Ascending aorta (tissue), 2 donors: ENCODE measurements around the gene CCNI. TPM values are rescaled to one million over a fixed set of nuclear protein-coding genes. Genes with fewer than 3 reads are reported as not detected.

ENCODE experiments used
- DNase-seq, 2 donors: peaks; one replicate each; pipeline ENCODE4 v3.0.0-alpha.2; 2019; ENCODE audit warnings: low spot score in 2 of 2
- H3K27ac ChIP-seq, 2 donors: fragments of 200-600 bp; sonication (generic); one replicate each; pipeline ENCODE4 v1.5.1; 2016 to 2017; ENCODE audit warnings: mild to moderate bottlenecking in 1 of 2
- H3K27me3 ChIP-seq: fragments of 200-600 bp; sonication (generic); one replicate; pipeline ENCODE4 v1.5.1; 2017
- H3K36me3 ChIP-seq, 2 donors: fragments of 200-600 bp; sonication (generic); one replicate each; pipeline ENCODE4 v1.5.1; 2016
- H3K4me1 ChIP-seq, 2 donors: fragments of 200-600 bp; sonication (generic); one replicate each; pipeline ENCODE4 v1.5.1; 2016 to 2017; ENCODE audit warnings: mild to moderate bottlenecking in 1 of 2
- H3K4me3 ChIP-seq, 2 donors: fragments of 200-600 bp; sonication (generic); one replicate each; pipeline ENCODE4 v1.5.1; 2016 to 2017; ENCODE audit warnings: mild to moderate bottlenecking in 1 of 2
- H3K9me3 ChIP-seq, 2 donors: fragments of 200-600 bp; sonication (generic); one replicate each; pipeline ENCODE4 v1.5.1; 2016
- intact Hi-C: fragments of 100-400 bp; cut with DNase I; formaldehyde crosslinking; loops from one replicate; pipeline ENCODE4 v1.15.1; 2023
- total RNA-seq: library from RNA; depleted of rRNA; stranded (reverse); fragments of >200 nt; gene quantifications from one replicate; pipeline ENCODE4 v1.1.0, GENCODE V29; 2016
- TF ChIP-seq, protein P1 (sequence below), 3 experiments: fragments of 200-600 bp in 2 of 3; fragments of 450-650 bp in 1 of 3; sonication (generic) in 2 of 3; IDR thresholded peaks; one replicate each; pipeline ENCODE4 v1.5.1; 2016 to 2019; ENCODE audit warnings: antibody characterized with exemption in 3 of 3, mild to moderate bottlenecking in 1 of 3, moderate library complexity in 1 of 3

The CCNI gene
- total RNA-seq, 1 donor from 2014 or later: 140 TPM

GRCh38 chr4:77062856-77063255 lies 12.9 kb downstream of the CCNI start:
- Histone ChIP-seq H3K36me3 (peaks cover 35 to 47% of the 10 kb centered on the region in 2 donors), H3K27me3 (no peaks in the 10 kb centered on the region), H3K27ac (no peak overlapping the region), H3K9me3 (no peaks in the 10 kb centered on the region), H3K4me1 (peaks cover 0 to 6% of the 10 kb centered on the region in 2 donors), H3K4me3 (no peak overlapping the region)
- no peak for DNase-seq
- intact Hi-C loops: no loop called here
- TF ChIP-seq, protein P1, sequence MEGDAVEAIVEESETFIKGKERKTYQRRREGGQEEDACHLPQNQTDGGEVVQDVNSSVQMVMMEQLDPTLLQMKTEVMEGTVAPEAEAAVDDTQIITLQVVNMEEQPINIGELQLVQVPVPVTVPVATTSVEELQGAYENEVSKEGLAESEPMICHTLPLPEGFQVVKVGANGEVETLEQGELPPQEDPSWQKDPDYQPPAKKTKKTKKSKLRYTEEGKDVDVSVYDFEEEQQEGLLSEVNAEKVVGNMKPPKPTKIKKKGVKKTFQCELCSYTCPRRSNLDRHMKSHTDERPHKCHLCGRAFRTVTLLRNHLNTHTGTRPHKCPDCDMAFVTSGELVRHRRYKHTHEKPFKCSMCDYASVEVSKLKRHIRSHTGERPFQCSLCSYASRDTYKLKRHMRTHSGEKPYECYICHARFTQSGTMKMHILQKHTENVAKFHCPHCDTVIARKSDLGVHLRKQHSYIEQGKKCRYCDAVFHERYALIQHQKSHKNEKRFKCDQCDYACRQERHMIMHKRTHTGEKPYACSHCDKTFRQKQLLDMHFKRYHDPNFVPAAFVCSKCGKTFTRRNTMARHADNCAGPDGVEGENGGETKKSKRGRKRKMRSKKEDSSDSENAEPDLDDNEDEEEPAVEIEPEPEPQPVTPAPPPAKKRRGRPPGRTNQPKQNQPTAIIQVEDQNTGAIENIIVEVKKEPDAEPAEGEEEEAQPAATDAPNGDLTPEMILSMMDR (IDR thresholded peaks at IDR 0.05): no peak

- no peak for DNase-seq
- peaks cover 40 to 69% of the 10 kb centered on the region in 2 donors for H3K36me3 ChIP-seq
- no peak overlapping the region for H3K27ac ChIP-seq
Observed at GRCh38 chr4:77052352-77052751, 23.4 kb downstream of the CCNI start.

GRCh38 chr4:77050962-77051361 lies 24.8 kb downstream of the CCNI start:
- TF ChIP-seq, protein P1 (IDR thresholded peaks at IDR 0.05): no peak
- no peaks in the 10 kb centered on the region for H3K27me3 ChIP-seq
- intact Hi-C loops: no loop called here

More at GRCh38 chr4:77052352-77052751, 23.4 kb downstream of the CCNI start:
- TF ChIP-seq, protein P1 (IDR thresholded peaks at IDR 0.05): peak in 2 of 3 experiments; percentile 23 to 47
- Histone ChIP-seq H3K9me3 (no peaks in the 10 kb centered on the region), H3K4me1 (peaks cover 0 to 4% of the 10 kb centered on the region in 2 donors), H3K4me3 (no peak overlapping the region), H3K27me3 (no peaks in the 10 kb centered on the region)
- intact Hi-C loops: loop anchor here (1.0 kb wide), 1 partner anchor 151 kb away; no protein-coding TSS in a partner anchor

DNA sequence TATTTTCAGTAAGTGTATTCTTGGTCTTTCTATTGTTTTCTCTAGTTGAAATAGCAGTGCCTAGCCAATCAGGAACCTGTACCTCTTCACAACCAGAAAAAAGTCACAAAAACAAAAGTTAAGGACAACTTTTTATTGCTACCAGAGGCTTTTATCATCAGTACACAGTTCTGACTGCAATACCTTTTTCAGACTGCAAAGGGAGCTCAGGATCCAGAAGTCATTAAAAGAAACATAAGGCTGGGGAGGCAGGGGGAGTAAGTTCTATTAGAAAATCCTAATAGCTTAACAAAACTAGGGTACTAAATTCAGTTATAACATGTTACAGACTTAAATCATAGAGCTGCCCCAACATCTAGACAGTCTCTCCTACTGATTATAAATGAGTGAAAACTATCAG lies 28.8 kb downstream of the CCNI start:
- Histone ChIP-seq H3K27ac (no peak overlapping the region), H3K4me1 (peaks cover 0 to 11% of the 10 kb centered on the region in 2 donors), H3K27me3 (no peaks in the 10 kb centered on the region), H3K36me3 (peaks cover 27 to 43% of the 10 kb centered on the region in 2 donors), H3K9me3 (no peaks in the 10 kb centered on the region), H3K4me3 (no peak overlapping the region)
- DNase-seq: no peak
- TF ChIP-seq, protein P1 (IDR thresholded peaks at IDR 0.05): peak in 2 of 3 experiments; percentile 35 to 39
- intact Hi-C loops: loop anchor here (2.0 kb wide), 1 partner anchor 156 kb away; no protein-coding TSS in a partner anchor

More at GRCh38 chr4:77050962-77051361, 24.8 kb downstream of the CCNI start:
- H3K36me3 ChIP-seq: peaks cover 50 to 71% of the 10 kb centered on the region in 2 donors
- H3K27ac ChIP-seq: no peak overlapping the region
- H3K4me1 ChIP-seq: peaks cover 0 to 2% of the 10 kb centered on the region in 2 donors
- no peak for DNase-seq
- H3K9me3 ChIP-seq: no peaks in the 10 kb centered on the region
- no peak overlapping the region for H3K4me3 ChIP-seq

DNA sequence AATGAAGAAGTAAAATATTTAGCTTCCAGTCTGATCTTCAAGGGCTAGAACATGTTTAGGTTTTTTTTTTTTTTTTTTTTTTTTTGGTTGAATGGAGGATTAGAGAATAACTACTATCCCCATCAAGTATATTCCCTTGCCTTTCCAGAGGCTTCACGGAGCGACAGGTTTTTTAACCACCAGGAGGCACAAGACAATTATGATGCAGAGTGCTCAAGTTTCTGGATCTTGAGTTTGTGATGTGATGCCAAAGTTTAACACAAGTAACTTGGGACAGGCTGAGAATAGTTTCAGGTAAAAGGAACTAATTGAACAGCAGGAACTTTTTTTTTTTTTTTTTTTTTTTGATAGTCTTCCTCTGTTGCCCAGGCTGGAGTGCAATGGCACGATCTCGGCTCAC lies 30.3 kb downstream of the CCNI start:
- TF ChIP-seq, protein P1 (IDR thresholded peaks at IDR 0.05): no peak
- intact Hi-C loops: loop anchor here (2.0 kb wide), 2 partner anchors 97 to 535 kb away; partner anchors contain the start of gene SEPTIN11
- no peaks in the 10 kb centered on the region for H3K9me3 ChIP-seq

More for the DNA sequence above, 30.3 kb downstream of the CCNI start:
- no peak for DNase-seq
- peaks cover 0 to 11% of the 10 kb centered on the region in 2 donors for H3K4me1 ChIP-seq
- peaks cover 23 to 33% of the 10 kb centered on the region in 2 donors for H3K36me3 ChIP-seq
- H3K27me3 ChIP-seq: no peaks in the 10 kb centered on the region
- H3K4me3 ChIP-seq: no peak overlapping the region
- H3K27ac ChIP-seq: no peak overlapping the region
